Activated CD8-positive, alpha-beta T cell treated with anti-CD3 and anti-CD28 coated beads for 36 hours (primary cell): ENCODE measurements around the gene CPLX1. TPM values are rescaled to one million over a fixed set of nuclear protein-coding genes. Genes with fewer than 3 reads are reported as not detected.
"Not testable (repeated sequence)": the region's sequence is repeated elsewhere in the genome, so short reads cannot be mapped to it uniquely, and the experiment has no call there.

Experiments
- ATAC-seq: fragments of 200-7000 bp; cut with Tn5 transposase; one replicate; pipeline ENCODE4 v1.10.0; 2021; ENCODE audit warnings: mild to moderate bottlenecking, moderate library complexity
- CTCF ChIA-PET: fragments of 350-600 bp; sonication (Branson Sonifier 250); formaldehyde crosslinking; loops from one replicate; lab custom pipeline; 2021; ENCODE audit warnings: antibody characterized with exemption; lab: Charles Lee
- POLR2A ChIA-PET: fragments of 350-600 bp; sonication (Branson Sonifier 250); formaldehyde crosslinking; loops from one replicate; lab custom pipeline; 2021; ENCODE audit warnings: antibody characterized with exemption; lab: Charles Lee
- DNase-seq: peaks from one replicate; pipeline ENCODE4 v3.0.0-alpha.2; 2020
- H3K27ac Mint-ChIP-seq: one replicate; pipeline ENCODE4 v1.8.0; 2021; ENCODE audit warnings: mild to moderate bottlenecking, mixed read lengths
- H3K27me3 Mint-ChIP-seq: one replicate; pipeline ENCODE4 v1.8.0; 2021; ENCODE audit warnings: mixed read lengths
- H3K36me3 Mint-ChIP-seq: one replicate; pipeline ENCODE4 v1.8.0; 2021; ENCODE audit warnings: low read depth, mixed read lengths
- H3K4me1 Mint-ChIP-seq: one replicate; pipeline ENCODE4 v1.8.0; 2021; ENCODE audit warnings: low read depth, mixed read lengths
- H3K4me3 Mint-ChIP-seq: one replicate; pipeline ENCODE4 v1.8.0; 2021; ENCODE audit warnings: mild to moderate bottlenecking, moderate library complexity, mixed read lengths
- H3K9me3 Mint-ChIP-seq: one replicate; pipeline ENCODE4 v1.8.0; 2021; ENCODE audit warnings: mixed read lengths
- intact Hi-C: fragments of 100-400 bp; cut with micrococcal nuclease; formaldehyde crosslinking; loops from one replicate; pipeline ENCODE4 v1.10.0; 2022
- total RNA-seq, 2 experiments: library from RNA; stranded (reverse); gene quantifications; one replicate each; pipeline ENCODE4 v1.2.3, GENCODE V29; 2021
- TF ChIP-seq, protein P1 (sequence below): fragments of 200-600 bp; IDR thresholded peaks from one replicate; pipeline ENCODE4 v1.8.0; 2022; ENCODE audit warnings: antibody characterized with exemption, mild to moderate bottlenecking

CPLX1 gene
- total RNA-seq, 2 experiments from 2014 or later = not detected

DNA sequence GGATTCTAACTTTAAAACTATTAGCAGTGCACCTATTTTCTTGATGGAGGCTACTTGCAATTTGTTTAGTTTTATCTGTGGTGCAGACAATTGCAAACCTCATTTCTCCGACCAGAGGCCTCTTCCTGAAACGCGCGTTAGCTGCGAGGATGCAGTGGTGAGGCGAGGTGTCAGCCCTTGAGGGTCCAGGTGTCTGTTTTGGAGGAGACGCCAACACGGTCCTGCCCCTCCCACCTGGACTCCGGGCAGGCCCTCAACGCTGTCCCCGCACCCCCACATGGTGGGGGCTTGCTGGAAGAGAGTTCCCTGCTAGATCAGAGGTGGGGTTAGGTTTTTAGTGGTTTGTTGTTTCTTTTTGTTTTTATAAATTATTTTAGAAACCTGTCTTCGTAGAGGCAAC, 85.9 kb downstream of the CPLX1 start:
- Mint-ChIP-seq H3K4me3 (no peak overlapping the region), H3K4me1 (no peaks in the 10 kb centered on the region), H3K9me3 (no peaks in the 10 kb centered on the region), H3K36me3 (peaks cover 3% of the 10 kb centered on the region), H3K27me3 (no peaks in the 10 kb centered on the region), H3K27ac (no peak overlapping the region)
- CTCF ChIA-PET = interaction anchor here (4.1 kb wide), 1 partner anchor 247 kb away, joined by 44 read pairs; the partner anchor contains the start of gene IDUA
- TF ChIP-seq, protein P1, sequence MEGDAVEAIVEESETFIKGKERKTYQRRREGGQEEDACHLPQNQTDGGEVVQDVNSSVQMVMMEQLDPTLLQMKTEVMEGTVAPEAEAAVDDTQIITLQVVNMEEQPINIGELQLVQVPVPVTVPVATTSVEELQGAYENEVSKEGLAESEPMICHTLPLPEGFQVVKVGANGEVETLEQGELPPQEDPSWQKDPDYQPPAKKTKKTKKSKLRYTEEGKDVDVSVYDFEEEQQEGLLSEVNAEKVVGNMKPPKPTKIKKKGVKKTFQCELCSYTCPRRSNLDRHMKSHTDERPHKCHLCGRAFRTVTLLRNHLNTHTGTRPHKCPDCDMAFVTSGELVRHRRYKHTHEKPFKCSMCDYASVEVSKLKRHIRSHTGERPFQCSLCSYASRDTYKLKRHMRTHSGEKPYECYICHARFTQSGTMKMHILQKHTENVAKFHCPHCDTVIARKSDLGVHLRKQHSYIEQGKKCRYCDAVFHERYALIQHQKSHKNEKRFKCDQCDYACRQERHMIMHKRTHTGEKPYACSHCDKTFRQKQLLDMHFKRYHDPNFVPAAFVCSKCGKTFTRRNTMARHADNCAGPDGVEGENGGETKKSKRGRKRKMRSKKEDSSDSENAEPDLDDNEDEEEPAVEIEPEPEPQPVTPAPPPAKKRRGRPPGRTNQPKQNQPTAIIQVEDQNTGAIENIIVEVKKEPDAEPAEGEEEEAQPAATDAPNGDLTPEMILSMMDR = no peak
- intact Hi-C loops = no loop called here
- POLR2A ChIA-PET = no interaction called here
- DNase-seq (no peak), ATAC-seq (no peak)

DNA sequence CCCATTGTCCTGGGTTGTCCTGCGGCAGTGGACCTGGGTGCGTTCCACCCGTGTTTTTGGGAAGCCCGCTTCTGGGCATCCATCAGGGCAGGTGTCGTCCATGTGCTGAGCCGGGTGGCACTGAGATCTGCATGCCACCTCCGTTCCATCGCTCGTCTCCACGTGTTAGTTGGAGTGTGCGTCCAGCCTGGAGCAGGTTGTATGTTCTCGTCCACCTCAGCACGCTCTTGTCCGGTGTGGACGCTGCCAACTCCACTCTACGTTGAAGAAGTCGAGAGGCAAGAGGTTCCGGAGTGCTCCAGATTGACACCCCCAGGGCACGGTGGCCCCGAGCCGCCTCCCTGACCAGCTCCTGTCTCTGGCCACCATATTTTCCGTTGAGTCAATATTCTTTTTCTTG, 86.4 kb downstream of the CPLX1 start:
- ATAC-seq = no peak
- ChIA-PET POLR2A (no interaction called here), CTCF (interaction anchor here (4.1 kb wide), 1 partner anchor 247 kb away, joined by 44 read pairs; the partner anchor contains the start of gene IDUA)
- Mint-ChIP-seq H3K27ac (no peak overlapping the region), H3K4me3 (no peak overlapping the region), H3K36me3 (peaks cover 4% of the 10 kb centered on the region), H3K4me1 (no peaks in the 10 kb centered on the region), H3K27me3 (no peaks in the 10 kb centered on the region), H3K9me3 (no peaks in the 10 kb centered on the region)
- no peak for DNase-seq
- TF ChIP-seq, protein P1 = no peak
- intact Hi-C loops = no loop called here

DNA sequence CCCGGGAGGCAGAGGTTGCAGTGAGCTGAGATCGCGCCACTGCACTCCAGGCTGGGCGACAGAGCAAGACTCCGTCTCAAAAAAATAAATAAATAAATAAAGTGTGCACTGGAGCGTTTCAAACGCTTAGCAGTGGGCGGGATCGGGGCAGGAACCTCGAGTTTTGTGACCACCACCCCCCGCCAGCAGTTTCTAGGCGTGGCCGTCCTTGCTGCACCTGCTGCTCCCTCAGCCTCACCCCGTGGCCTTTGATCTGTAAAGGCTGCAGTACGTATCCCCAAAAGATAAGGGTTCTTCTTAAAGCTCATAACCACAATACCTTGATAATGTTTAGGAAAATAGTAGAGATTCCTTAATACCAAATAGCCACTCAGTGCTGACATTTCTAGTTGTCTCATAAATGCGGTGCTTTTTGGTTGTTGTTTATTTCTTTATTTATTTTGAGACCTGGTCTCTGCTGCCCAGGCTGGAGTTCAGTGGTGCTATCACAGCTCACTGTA, 87.1 kb downstream of the CPLX1 start:
- ChIA-PET CTCF (no interaction called here), POLR2A (no interaction called here)
- DNase-seq (no peak), ATAC-seq (no peak)
- H3K4me1 Mint-ChIP-seq = no peaks in the 10 kb centered on the region
- intact Hi-C loops = no loop called here
- no peaks in the 10 kb centered on the region for H3K27me3 Mint-ChIP-seq
- no peak overlapping the region for H3K4me3 Mint-ChIP-seq
- no peaks in the 10 kb centered on the region for H3K9me3 Mint-ChIP-seq
- TF ChIP-seq, protein P1 = no peak
- peaks cover 4% of the 10 kb centered on the region for H3K36me3 Mint-ChIP-seq
- H3K27ac Mint-ChIP-seq = no peak overlapping the region

DNA sequence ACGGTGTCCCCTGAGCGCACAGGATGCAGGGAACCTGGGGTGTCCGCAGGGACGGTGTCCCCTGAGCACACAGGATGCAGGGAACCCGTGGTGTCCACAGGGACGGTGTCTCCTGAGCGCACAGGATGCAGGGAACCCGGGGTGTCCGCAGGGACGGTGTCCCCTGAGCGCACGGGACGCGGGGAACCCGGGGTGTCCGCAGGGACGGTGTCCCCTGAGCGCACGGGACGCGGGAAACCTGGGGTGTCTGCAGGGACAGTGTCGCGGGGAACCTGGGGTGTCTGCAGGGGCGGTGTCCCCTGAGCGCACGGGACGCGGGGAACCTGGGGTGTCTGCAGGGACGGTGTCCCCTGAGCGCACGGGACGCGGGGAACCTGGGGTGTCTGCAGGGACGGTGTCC, 89.4 kb downstream of the CPLX1 start:
- H3K36me3 Mint-ChIP-seq, H3K27ac Mint-ChIP-seq, ATAC-seq, POLR2A ChIA-PET, H3K9me3 Mint-ChIP-seq, H3K4me1 Mint-ChIP-seq, H3K4me3 Mint-ChIP-seq, CTCF ChIA-PET, intact Hi-C loops, DNase-seq, H3K27me3 Mint-ChIP-seq: not testable (repeated sequence)

DNA sequence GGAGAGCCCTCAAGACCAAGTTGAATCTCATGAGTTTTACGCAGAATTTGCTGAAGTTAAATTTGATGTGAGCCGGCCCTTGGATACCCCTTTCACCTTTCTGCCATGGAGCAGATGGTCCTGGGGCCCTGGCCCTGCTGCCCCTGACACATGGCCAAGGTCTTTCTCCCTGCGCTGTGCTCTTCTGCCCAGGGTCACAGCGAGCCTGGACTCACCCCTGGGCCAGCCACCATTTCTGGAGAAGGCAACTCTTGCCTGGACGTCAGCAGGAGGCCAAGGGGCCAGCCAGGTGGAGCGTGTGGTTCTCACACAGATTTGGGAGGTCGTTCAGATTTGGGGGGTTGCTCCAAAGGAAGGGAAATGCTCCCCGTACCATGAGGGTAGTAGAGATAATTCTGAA, 90.3 kb downstream of the CPLX1 start:
- intact Hi-C loops = no loop called here
- CTCF ChIA-PET = no interaction called here
- H3K27ac Mint-ChIP-seq = no peak overlapping the region
- H3K4me1 Mint-ChIP-seq = no peaks in the 10 kb centered on the region
- no peaks in the 10 kb centered on the region for H3K27me3 Mint-ChIP-seq
- DNase-seq (no peak), ATAC-seq (no peak)
- POLR2A ChIA-PET = no interaction called here
- no peaks in the 10 kb centered on the region for H3K9me3 Mint-ChIP-seq
- H3K4me3 Mint-ChIP-seq = no peak overlapping the region
- TF ChIP-seq, protein P1 = no peak
- H3K36me3 Mint-ChIP-seq = peaks cover 12% of the 10 kb centered on the region

Other genes starting within 250 kb of the CPLX1 start
- gene TMEM271, start 249.8 kb downstream of the CPLX1 start, total RNA-seq = not detected
- 10 to 100 TPM; 11.4 to 13.9 TPM for gene PDE6B, start 200.6 kb downstream of the CPLX1 start, total RNA-seq
- gene ATP5ME, start 151.9 kb downstream of the CPLX1 start, total RNA-seq = 100 to 1,000 TPM; 221 to 234 TPM
- gene MYL5, start 151.6 kb downstream of the CPLX1 start, total RNA-seq = 10 to 100 TPM; 14.7 to 17.8 TPM
- under 1 TPM in 1 of 2 experiments, not detected in 1; 0.23 TPM for gene SLC49A3, start 137.0 kb downstream of the CPLX1 start, total RNA-seq
- gene PCGF3, start 120.3 kb downstream of the CPLX1 start, total RNA-seq = 10 to 100 TPM; 23.9 to 25.6 TPM
- 100 to 1,000 TPM in 1 of 2 experiments, 10 to 100 TPM in 1; 97.8 to 102 TPM for gene GAK, start 106.2 kb upstream of the CPLX1 start, total RNA-seq
- gene TMEM175, start 106.3 kb upstream of the CPLX1 start, total RNA-seq = 10 to 100 TPM; 11.0 to 11.2 TPM
- gene DGKQ, start 147.4 kb upstream of the CPLX1 start, total RNA-seq = 10 to 100 TPM; 14.3 to 16.7 TPM
- gene IDUA, start 160.9 kb upstream of the CPLX1 start, total RNA-seq = 1 to 10 TPM; 4.8 to 5.4 TPM
- under 1 TPM in 1 of 2 experiments, not detected in 1; 0.27 TPM for gene SLC26A1, start 167.3 kb upstream of the CPLX1 start, total RNA-seq
- gene FGFRL1, start 185.5 kb upstream of the CPLX1 start, total RNA-seq = 10 to 100 TPM; 16.2 to 18.0 TPM